Common myeloid progenitor, CD34-positive (primary cell): ENCODE measurements around the gene RDH11.

Source experiments
- CTCF ChIA-PET: fragments of 350-600 bp; sonication (Branson Sonifier 250); formaldehyde crosslinking; loops from one replicate; lab custom pipeline; 2021; ENCODE audit warnings: antibody characterized with exemption; lab: Charles Lee
- POLR2A ChIA-PET: fragments of 350-600 bp; sonication (Branson Sonifier 250); formaldehyde crosslinking; loops from one replicate; lab custom pipeline; 2021; ENCODE audit warnings: antibody characterized with exemption; lab: Charles Lee
- DNase-seq, 3 donors: peaks; one replicate each; pipeline versions ENCODE4 v3.0.0 to v3.0.0-alpha.2; 2013
- H3K27ac ChIP-seq, 2 experiments: 1 replicate in 1 of 2; 2 replicates in 1 of 2; pipeline ENCODE4 v1.7.0; 2013; ENCODE audit warnings: inconsistent platforms in 2 of 2, low read length in 2 of 2, mild to moderate bottlenecking in 2 of 2, low read depth in 1 of 2, moderate library complexity in 1 of 2; ENCODE audit not compliant: severe bottlenecking in 2 of 2, insufficient read depth in 1 of 2, poor library complexity in 1 of 2
- H3K27me3 ChIP-seq, 5 experiments: replicated peaks in 2 of 5; 1 replicate in 3 of 5; 2 replicates in 2 of 5; pipeline versions ENCODE4 v1.6.1 to v1.7.0; 2013; ENCODE audit warnings: low read length in 4 of 5, mild to moderate bottlenecking in 2 of 5, moderate library complexity in 2 of 5, inconsistent platforms in 1 of 5; ENCODE audit not compliant: insufficient read depth in 5 of 5, control insufficient read depth in 4 of 5
- H3K36me3 ChIP-seq, 4 experiments: 1 replicate in 2 of 4; 2 replicates in 2 of 4; pipeline versions ENCODE4 v1.6.1 to v1.7.0; 2013; ENCODE audit warnings: low read length in 3 of 4, control low read depth in 1 of 4, mild to moderate bottlenecking in 1 of 4; ENCODE audit not compliant: control insufficient read depth in 4 of 4, insufficient read depth in 4 of 4
- H3K4me1 ChIP-seq, 4 experiments: 1 replicate in 3 of 4; 2 replicates in 1 of 4; pipeline versions ENCODE4 v1.6.1 to v1.7.1; 2013; ENCODE audit warnings: low read length in 3 of 4, mild to moderate bottlenecking in 3 of 4, control low read depth in 1 of 4, inconsistent platforms in 1 of 4, moderate library complexity in 1 of 4; ENCODE audit not compliant: control insufficient read depth in 4 of 4, insufficient read depth in 4 of 4; ENCODE audit errors: control extremely low read depth in 1 of 4
- H3K4me3 ChIP-seq, 7 experiments: 1 replicate in 4 of 7; 2 replicates in 3 of 7; pipeline versions ENCODE4 v1.5.1 to v1.7.0; 2013; ENCODE audit warnings: mild to moderate bottlenecking in 7 of 7, low read length in 6 of 7, moderate library complexity in 6 of 7, inconsistent platforms in 2 of 7, low read depth in 2 of 7, control low read depth in 1 of 7; ENCODE audit not compliant: insufficient read depth in 4 of 7, control insufficient read depth in 1 of 7; ENCODE audit errors: extremely low read depth in 1 of 7
- H3K9me3 ChIP-seq, 5 experiments: 1 replicate in 4 of 5; 2 replicates in 1 of 5; pipeline versions ENCODE4 v1.6.1 to v1.7.1; 2013; ENCODE audit warnings: low read length in 4 of 5, mild to moderate bottlenecking in 2 of 5, inconsistent platforms in 1 of 5, low read depth in 1 of 5, moderate library complexity in 1 of 5; ENCODE audit not compliant: control insufficient read depth in 4 of 5, insufficient read depth in 2 of 5; ENCODE audit errors: control extremely low read depth in 1 of 5
- WGBS: methylation state at CpG from one replicate; pipeline ENCODE4 v1.1.5; 2013; ENCODE audit not compliant: insufficient coverage; 5-methylcytosine and 5-hydroxymethylcytosine counted together

Gene RDH11

GRCh38 chr14:67633451-67634147 is 62.0 kb downstream of the RDH11 start:
- no peak overlapping the region for H3K4me3 ChIP-seq
- CTCF ChIA-PET = interaction anchor here (0.8 kb wide), 1 partner anchor 13 kb away, joined by 3 read pairs; no protein-coding TSS in a partner anchor
- no peaks in the 10 kb centered on the region for H3K4me1 ChIP-seq
- 95% methylated on average over 5 of the region's 5 CpGs for WGBS
- no peaks in the 10 kb centered on the region for H3K27me3 ChIP-seq
- peaks cover 0 to 2% (median 0%) of the 10 kb centered on the region in 4 experiments for H3K36me3 ChIP-seq
- H3K9me3 ChIP-seq = no peaks in the 10 kb centered on the region
- DNase-seq = no peak
- no peak overlapping the region for H3K27ac ChIP-seq
- POLR2A ChIA-PET = interaction anchor here (0.6 kb wide), 1 partner anchor 40 kb away, joined by 3 read pairs; no protein-coding TSS in a partner anchor

DNA sequence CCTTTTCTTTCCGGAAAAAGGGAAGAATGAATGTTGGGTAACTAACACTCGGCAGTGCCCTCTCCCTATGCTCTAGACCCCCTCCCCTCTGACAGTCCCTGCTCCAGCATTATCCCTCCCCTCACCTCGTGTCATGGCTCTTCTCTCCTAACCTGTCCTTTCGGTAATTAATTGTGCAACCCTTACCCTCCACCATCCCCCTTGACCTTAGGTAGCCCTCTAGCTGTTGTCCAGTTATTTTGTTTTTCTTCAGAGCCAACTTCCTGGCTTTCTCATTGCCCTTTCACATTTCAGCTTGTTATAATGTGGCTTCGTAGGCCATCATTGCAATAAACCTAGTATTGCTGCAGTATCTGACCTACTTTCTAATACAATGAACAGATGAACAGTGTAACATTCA is 64.6 kb downstream of the RDH11 start:
- peaks cover 0 to 2% (median 0%) of the 10 kb centered on the region in 4 experiments for H3K36me3 ChIP-seq
- peaks cover 0 to 1% (median 0%) of the 10 kb centered on the region in 5 experiments for H3K9me3 ChIP-seq
- H3K4me1 ChIP-seq = no peaks in the 10 kb centered on the region
- H3K27ac ChIP-seq = no peak overlapping the region
- DNase-seq = no peak
- H3K27me3 ChIP-seq = no peaks in the 10 kb centered on the region
- POLR2A ChIA-PET = no interaction called here
- no peak overlapping the region for H3K4me3 ChIP-seq
- CTCF ChIA-PET = interaction anchor here (0.8 to 5.0 kb wide), 3 partner anchors 33 to 45 kb away, joined by 3 to 12 read pairs (median 3); no protein-coding TSS in a partner anchor
- WGBS = 100% methylated on average over 3 of the region's 5 CpGs

DNA sequence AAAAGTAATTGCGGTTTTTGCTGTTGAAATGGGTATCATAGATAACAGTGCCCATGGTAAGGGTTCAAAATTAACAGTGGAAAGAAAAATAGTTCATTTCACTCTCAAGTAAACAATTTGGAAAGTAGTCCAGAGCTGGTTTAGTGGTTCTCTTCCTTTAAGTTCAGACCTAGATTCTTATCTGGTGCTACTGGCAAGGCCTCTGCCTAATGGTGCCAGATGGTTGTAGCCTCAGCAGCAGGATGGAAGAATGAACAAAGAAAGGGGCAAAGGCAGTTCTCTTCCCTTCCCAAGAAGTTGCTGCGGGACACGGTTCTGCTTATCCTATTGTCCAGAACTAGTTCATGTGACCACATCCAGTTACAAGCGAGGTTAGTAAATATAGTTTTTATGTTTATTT is 65.4 kb downstream of the RDH11 start:
- 80% methylated on average over 1 of the region's 4 CpGs for WGBS
- no peak for DNase-seq
- Histone ChIP-seq H3K27me3 (no peaks in the 10 kb centered on the region), H3K27ac (no peak overlapping the region), H3K36me3 (peaks cover 0 to 2% (median 0%) of the 10 kb centered on the region in 4 experiments), H3K4me1 (no peaks in the 10 kb centered on the region), H3K9me3 (peaks cover 0 to 1% (median 0%) of the 10 kb centered on the region in 5 experiments), H3K4me3 (no peak overlapping the region)
- CTCF ChIA-PET = interaction anchor here (5.0 kb wide), 1 partner anchor 36 kb away, joined by 12 read pairs; no protein-coding TSS in a partner anchor
- POLR2A ChIA-PET = no interaction called here

DNA sequence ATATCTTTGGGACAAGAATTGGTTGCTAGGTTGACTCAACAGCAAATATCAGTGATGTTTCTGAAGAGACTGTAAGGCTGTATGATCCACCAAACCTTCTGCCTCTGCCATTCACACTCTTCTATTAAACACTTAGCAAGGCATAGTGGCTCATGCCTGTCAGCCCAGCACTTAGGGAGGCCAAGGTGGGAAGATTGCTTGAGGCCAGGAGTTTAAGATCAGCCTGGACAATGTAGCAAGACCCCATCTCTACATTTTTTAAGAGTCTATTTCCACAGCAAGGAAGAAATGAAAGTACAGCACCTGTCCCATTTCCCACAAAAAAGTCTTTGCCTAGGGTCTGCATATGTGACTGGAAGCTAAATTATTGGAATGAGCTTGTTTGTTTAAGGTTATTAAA is 68.0 kb downstream of the RDH11 start:
- no peak overlapping the region for H3K4me3 ChIP-seq
- DNase-seq = no peak
- H3K9me3 ChIP-seq = peaks cover 0 to 1% (median 0%) of the 10 kb centered on the region in 5 experiments
- H3K36me3 ChIP-seq = peaks cover 0 to 5% (median 2%) of the 10 kb centered on the region in 4 experiments
- POLR2A ChIA-PET = no interaction called here
- CTCF ChIA-PET = interaction anchor here (0.9 to 5.0 kb wide), 4 partner anchors 8 to 44 kb away, joined by 3 to 12 read pairs (median 6); partner anchors contain the start of gene ARG2
- H3K27ac ChIP-seq = no peak overlapping the region
- H3K27me3 ChIP-seq = no peaks in the 10 kb centered on the region
- H3K4me1 ChIP-seq = peaks cover 6 to 12% (median 9%) of the 10 kb centered on the region in 4 experiments
